Lung (tissue), 12 donors: Measurements from ENCODE around the gene CDC123. TPM values are rescaled to one million over a fixed set of nuclear protein-coding genes. Genes with fewer than 3 reads are reported as not detected.

ENCODE experiments used
- ATAC-seq: fragments of 200-7000 bp; cut with Tn5 transposase; one replicate; pipeline ENCODE4 v1.9.1; 2020; ENCODE audit warnings: moderate number of reproducible peaks; ENCODE audit not compliant: insufficient read depth, low FRiP score
- DNase-seq, 3 donors: peaks; one replicate each; pipeline ENCODE4 v3.0.0-alpha.2; 2013 to 2017
- H3K27ac ChIP-seq, 2 donors: one replicate each; pipeline ENCODE4 v1.5.1; 2013; ENCODE audit warnings: mild to moderate bottlenecking in 2 of 2, moderate library complexity in 2 of 2, control low read depth in 1 of 2, inconsistent platforms in 1 of 2, low read depth in 1 of 2, low read length in 1 of 2
- H3K27me3 ChIP-seq, 3 donors: one replicate each; pipeline ENCODE4 v1.5.1; 2013; ENCODE audit warnings: low read length in 2 of 3; ENCODE audit not compliant: control insufficient read depth in 3 of 3, insufficient read depth in 3 of 3
- H3K36me3 ChIP-seq, 4 donors: one replicate each; pipeline ENCODE4 v1.5.1; 2013; ENCODE audit warnings: low read length in 4 of 4, mild to moderate bottlenecking in 1 of 4, moderate library complexity in 1 of 4; ENCODE audit not compliant: control insufficient read depth in 4 of 4, insufficient read depth in 4 of 4
- H3K4me1 ChIP-seq, 5 donors: one replicate each; pipeline ENCODE4 v1.5.1; 2013; ENCODE audit warnings: low read length in 5 of 5, mild to moderate bottlenecking in 2 of 5, moderate library complexity in 1 of 5; ENCODE audit not compliant: control insufficient read depth in 5 of 5, insufficient read depth in 5 of 5
- H3K4me3 ChIP-seq: one replicate; pipeline ENCODE4 v1.5.1; 2013; ENCODE audit warnings: mild to moderate bottlenecking, control low read depth, moderate library complexity
- H3K9ac ChIP-seq, 2 donors: one replicate each; pipeline ENCODE4 v1.5.1; 2013; ENCODE audit warnings: low read length in 2 of 2, control low read depth in 1 of 2; ENCODE audit not compliant: insufficient read depth in 1 of 2
- H3K9me3 ChIP-seq, 4 donors: one replicate each; pipeline ENCODE4 v1.5.1; 2013; ENCODE audit warnings: low read length in 3 of 4, mild to moderate bottlenecking in 1 of 4, moderate library complexity in 1 of 4; ENCODE audit not compliant: control insufficient read depth in 4 of 4, insufficient read depth in 3 of 4
- CTCF ChIP-seq: IDR thresholded peaks from 2 replicates; pipeline ENCODE4 v1.5.1; 2012; ENCODE audit warnings: mild to moderate bottlenecking; ENCODE audit errors: control extremely low read depth, extremely low read depth
- WGBS, 2 donors: extraction: QIAGEN DNeasy Blood & Tissue Kit; methylation state at CpG; one replicate each; pipeline ENCODE4 v1.1.7; 2013; 5-methylcytosine and 5-hydroxymethylcytosine counted together
- polyA plus RNA-seq, 2 donors: library from polyadenylated mRNA; stranded (reverse); fragments of 200-250 nt; gene quantifications; one replicate each; pipeline ENCODE4 v1.2.1, GENCODE V29; 2013
- total RNA-seq, 2 donors: library from RNA; depleted of rRNA in 1 of 2; stranded (reverse); fragments of >200 nt in 1 of 2; gene quantifications; one replicate each; pipeline ENCODE4 v1.2.1, GENCODE V29; 2014 to 2021
- donor health status: control.
- donor health status: control.
- donor health status: Bipolar disorder and iron deficiency.
- donor health status: healthy.
- donor health status: DM: yes; HTN: yes; CAD: no.

The CDC123 gene
- total and polyA plus RNA-seq, 4 donors, result 25.8 to 74.8 (median 54.4) TPM

- H3K27me3 ChIP-seq, result no peaks in the 10 kb centered on the region
- WGBS, 2 donors, result 67 to 75% methylated on average over 8 of the region's 8 CpGs
- H3K4me1 ChIP-seq, result no peaks in the 10 kb centered on the region
- no peak overlapping the region for H3K9ac ChIP-seq
- H3K4me3 ChIP-seq, result no peak overlapping the region
- peaks cover 3 to 16% (median 11%) of the 10 kb centered on the region in 4 donors for H3K36me3 ChIP-seq
- H3K9me3 ChIP-seq, result no peaks in the 10 kb centered on the region
- DNase-seq (no peak), ATAC-seq (no peak)
- no peak overlapping the region for H3K27ac ChIP-seq
- no peak for TF ChIP-seq CTCF
Measured at GRCh38 chr10:12186323-12186722, 9.7 kb upstream of the CDC123 start.

- Histone ChIP-seq H3K4me1 (no peaks in the 10 kb centered on the region), H3K9me3 (no peaks in the 10 kb centered on the region), H3K27ac (no peak overlapping the region), H3K27me3 (no peaks in the 10 kb centered on the region), H3K9ac (no peak overlapping the region), H3K4me3 (no peak overlapping the region), H3K36me3 (peaks cover 7 to 16% (median 9%) of the 10 kb centered on the region in 4 donors)
- ATAC-seq (no peak), DNase-seq (no peak)
- 85 to 89% methylated on average over 5 of the region's 5 CpGs for WGBS, 2 donors
- TF ChIP-seq CTCF, result no peak
Measured at GRCh38 chr10:12187321-12187905, 8.6 kb upstream of the CDC123 start.

GRCh38 chr10:12188656-12189055 is 7.3 kb upstream of the CDC123 start:
- Histone ChIP-seq H3K27ac (no peak overlapping the region), H3K4me3 (no peak overlapping the region), H3K9ac (no peak overlapping the region), H3K9me3 (no peaks in the 10 kb centered on the region), H3K4me1 (no peaks in the 10 kb centered on the region), H3K27me3 (no peaks in the 10 kb centered on the region), H3K36me3 (peaks cover 5 to 16% (median 10%) of the 10 kb centered on the region in 4 donors)
- 80 to 87% methylated on average over 6 of the region's 6 CpGs for WGBS, 2 donors
- TF ChIP-seq CTCF, result no peak
- no peak for ATAC-seq
- DNase-seq, result no peak

GRCh38 chr10:12189426-12189825 is 6.6 kb upstream of the CDC123 start:
- H3K4me1 ChIP-seq, result peaks cover 3 to 6% (median 4%) of the 10 kb centered on the region in 5 donors
- no peak overlapping the region for H3K9ac ChIP-seq
- ATAC-seq (no peak), DNase-seq (no peak)
- H3K27me3 ChIP-seq, result no peaks in the 10 kb centered on the region
- H3K27ac ChIP-seq, result no peak overlapping the region
- TF ChIP-seq CTCF, result no peak
- 95 to 97% methylated on average over 10 of the region's 10 CpGs for WGBS, 2 donors
- no peaks in the 10 kb centered on the region for H3K9me3 ChIP-seq
- no peak overlapping the region for H3K4me3 ChIP-seq
- peaks cover 5 to 16% (median 10%) of the 10 kb centered on the region in 4 donors for H3K36me3 ChIP-seq
